GM10266 (cell line): ENCODE results near the gene SP110.

ENCODE experiments used
- DNase-seq: peaks from one replicate; pipeline ENCODE4 v3.0.0; 2012; ENCODE audit errors: extremely low spot score
- TF ChIP-seq, protein P1 (sequence below): IDR thresholded peaks from 2 replicates; pipeline ENCODE4 v1.5.1; 2012; ENCODE audit warnings: mild to moderate bottlenecking, low read depth; ENCODE audit not compliant: control insufficient read depth, insufficient read depth; ENCODE audit errors: missing control alignments

Gene SP110

DNA sequence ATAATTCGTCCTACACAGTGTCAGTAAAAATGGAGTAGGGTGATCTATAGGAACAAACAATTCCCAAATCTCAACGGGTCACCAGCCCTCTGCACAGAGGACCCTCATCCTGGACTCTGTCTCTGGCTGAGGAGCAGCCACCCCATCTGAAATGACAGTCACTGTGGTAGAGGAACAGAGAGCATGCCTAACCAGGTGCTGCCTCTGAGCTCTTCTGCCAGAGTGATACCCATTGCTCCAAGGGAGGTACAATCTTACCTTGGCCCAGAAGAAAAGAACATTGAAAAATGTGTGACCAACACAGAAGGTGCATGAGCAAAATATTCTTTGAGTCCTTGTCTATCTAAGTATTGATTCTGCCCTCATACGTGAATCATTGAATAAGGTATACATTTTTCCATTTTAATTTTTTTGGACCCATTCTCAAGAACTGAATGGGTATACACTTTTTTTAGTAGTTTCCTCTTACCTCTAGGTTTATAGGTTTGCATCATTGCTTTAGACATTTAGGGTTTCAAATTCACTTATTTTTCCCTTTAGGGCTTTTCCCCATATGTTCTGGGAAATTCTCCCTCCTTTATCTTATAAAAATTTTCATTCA lies 14.4 kb upstream of the SP110 start:
- TF ChIP-seq, protein P1, sequence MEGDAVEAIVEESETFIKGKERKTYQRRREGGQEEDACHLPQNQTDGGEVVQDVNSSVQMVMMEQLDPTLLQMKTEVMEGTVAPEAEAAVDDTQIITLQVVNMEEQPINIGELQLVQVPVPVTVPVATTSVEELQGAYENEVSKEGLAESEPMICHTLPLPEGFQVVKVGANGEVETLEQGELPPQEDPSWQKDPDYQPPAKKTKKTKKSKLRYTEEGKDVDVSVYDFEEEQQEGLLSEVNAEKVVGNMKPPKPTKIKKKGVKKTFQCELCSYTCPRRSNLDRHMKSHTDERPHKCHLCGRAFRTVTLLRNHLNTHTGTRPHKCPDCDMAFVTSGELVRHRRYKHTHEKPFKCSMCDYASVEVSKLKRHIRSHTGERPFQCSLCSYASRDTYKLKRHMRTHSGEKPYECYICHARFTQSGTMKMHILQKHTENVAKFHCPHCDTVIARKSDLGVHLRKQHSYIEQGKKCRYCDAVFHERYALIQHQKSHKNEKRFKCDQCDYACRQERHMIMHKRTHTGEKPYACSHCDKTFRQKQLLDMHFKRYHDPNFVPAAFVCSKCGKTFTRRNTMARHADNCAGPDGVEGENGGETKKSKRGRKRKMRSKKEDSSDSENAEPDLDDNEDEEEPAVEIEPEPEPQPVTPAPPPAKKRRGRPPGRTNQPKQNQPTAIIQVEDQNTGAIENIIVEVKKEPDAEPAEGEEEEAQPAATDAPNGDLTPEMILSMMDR, result no peak
- DNase-seq, result no peak

DNA sequence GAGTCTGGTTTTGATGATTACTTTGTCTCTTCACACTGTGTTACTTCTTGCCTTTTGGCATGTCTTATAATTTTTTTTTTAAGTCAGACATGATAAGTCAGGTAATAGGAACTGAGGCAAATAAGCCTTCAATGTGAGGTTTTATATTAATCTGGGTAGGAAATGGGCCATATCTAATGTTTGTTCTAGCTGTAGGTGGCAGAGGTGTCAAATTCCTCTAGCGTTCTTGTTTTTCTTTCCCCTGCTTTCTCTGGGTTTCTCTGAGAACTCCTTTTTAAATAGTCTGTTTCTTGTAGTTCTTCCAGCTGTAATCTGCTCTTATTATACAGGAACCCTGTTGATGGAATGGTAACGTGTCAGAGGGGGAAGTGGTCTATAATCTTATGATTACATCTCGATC lies 11.5 kb upstream of the SP110 start:
- TF ChIP-seq, protein P1, result no peak
- no peak for DNase-seq

DNA sequence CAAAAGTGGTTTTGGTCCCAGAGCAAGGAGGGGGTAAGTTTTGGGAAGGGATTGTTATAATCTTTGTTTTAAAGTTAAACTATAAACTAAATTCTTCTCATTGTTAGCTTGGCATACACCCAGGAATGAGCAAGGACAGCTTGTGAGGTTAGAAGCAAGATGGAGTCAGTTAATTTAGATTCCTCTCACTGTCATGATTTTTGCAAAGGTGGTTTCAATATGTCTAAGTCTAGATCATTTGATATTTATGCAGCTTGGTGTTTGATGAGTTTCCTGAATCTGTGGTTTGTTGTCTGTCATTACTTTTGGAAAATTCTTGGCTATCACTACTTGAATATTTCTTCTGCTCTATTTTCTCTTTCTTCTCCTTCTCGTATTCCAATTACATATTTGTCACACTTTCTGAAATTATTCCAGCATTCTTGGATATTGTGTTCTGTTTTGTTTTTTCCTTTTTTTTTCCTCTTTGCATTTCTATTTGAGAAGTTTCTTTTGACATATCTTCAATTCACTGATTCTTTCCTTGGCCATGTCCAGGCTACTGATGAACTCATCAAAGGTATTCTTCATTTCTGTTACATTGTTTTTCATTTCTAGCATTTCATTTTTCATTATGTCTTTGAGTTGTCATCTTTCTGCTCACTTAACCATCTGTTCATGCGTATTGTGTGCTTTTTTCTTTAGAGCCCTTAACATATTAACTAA lies 10.9 kb upstream of the SP110 start:
- no peak for DNase-seq
- TF ChIP-seq, protein P1, result no peak

DNA sequence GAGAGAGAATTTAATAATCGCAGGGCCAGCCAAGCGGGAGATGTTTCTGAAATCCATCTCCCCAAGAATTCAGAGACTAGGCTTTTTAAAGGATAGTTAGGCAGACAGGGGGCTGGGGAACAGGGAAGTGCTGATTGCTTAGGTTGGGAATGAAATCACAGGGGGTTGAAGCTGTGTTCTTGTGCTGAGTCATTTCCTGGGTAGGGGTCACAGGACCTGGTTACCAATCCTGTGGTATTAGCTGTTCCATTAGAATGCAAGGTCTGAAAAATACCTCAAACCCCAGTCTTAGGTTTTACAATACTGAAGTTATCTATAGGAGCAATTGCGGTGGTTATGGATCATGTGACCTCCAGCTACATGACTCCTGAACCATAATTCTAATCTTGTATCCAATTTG lies 10.3 kb upstream of the SP110 start:
- TF ChIP-seq, protein P1, result no peak
- no peak for DNase-seq

GRCh38 chr2:230227216-230227615 lies 7.4 kb upstream of the SP110 start:
- TF ChIP-seq, protein P1, result no peak
- DNase-seq, result no peak

DNA sequence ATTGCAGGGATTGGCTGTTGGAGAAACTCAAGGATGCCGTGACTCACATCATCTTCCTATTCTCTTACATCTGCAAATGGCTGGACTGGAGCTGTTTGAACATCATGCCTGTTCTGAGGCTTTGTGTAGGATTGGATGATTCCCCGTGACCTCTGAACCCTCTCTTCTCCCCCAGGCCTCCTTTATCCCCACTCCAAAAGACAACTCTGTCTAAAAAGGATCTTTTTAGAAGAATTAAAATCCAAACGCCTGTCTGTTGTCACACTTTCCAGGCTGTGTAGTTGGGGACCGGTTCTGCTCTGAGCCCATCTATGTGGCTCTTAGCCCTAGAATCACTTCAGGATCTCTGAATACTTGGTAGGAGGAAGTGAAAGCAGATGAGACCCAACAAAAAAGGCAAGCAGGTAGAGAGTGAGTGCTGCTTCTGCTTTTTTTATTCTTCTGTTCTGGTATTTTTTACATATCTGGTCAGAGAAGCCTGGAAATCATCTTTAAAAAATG lies 6.3 kb upstream of the SP110 start:
- peak; percentile 43 for DNase-seq
- TF ChIP-seq, protein P1, result no peak

DNA sequence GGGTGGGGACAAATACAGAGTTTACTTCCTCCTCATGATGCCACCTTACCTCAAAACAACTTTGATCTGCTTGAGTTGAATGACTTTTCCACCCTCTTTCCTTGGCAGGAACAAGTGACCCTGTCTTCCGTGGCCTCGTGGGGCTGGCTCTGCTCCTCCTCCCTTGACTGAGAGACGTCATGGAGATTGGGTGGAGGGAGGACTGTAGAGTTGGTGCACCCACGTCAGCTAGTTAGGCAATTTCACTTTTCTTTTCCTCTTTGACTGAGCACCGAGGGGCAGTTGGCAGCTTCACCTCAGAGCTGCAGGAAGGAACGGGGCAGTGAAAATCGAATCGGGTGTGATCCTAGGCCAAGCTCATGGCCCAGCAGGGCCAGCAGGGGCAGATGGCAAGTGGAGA lies 5.7 kb upstream of the SP110 start, which contains the start of gene SP140:
TSS of gene SP140 (plus strand) at position 251 of the 400 bp plus-strand sequence. CDS start at position 360, 109 bp downstream.
- TF ChIP-seq, protein P1, result no peak
- DNase-seq, result peak; percentile 71
